T1000 (cell line): ENCODE data around the gene MAN2B2.

Source experiments
- DNase-seq: peaks from one replicate; lab custom pipeline; 2025; ENCODE audit warnings: mixed read lengths; lab: John Stamatoyannopoulos, UW

MAN2B2 gene

GRCh38 chr4:6546681-6547447, 28.1 kb upstream of the MAN2B2 start:
- DNase-seq: no peak

- DNase-seq: no peak
Measured at GRCh38 chr4:6548201-6548881, 26.6 kb upstream of the MAN2B2 start.

- DNase-seq: no peak
Measured at GRCh38 chr4:6548882-6549230, 26.1 kb upstream of the MAN2B2 start.

- DNase-seq: no peak
Measured at GRCh38 chr4:6549445-6549844, 25.5 kb upstream of the MAN2B2 start.

- DNase-seq: no peak
Measured at GRCh38 chr4:6549890-6550620, 24.9 kb upstream of the MAN2B2 start.

- no peak for DNase-seq
Measured at GRCh38 chr4:6550821-6551220, 24.2 kb upstream of the MAN2B2 start.

- DNase-seq: no peak
Measured at GRCh38 chr4:6551660-6552059, 23.3 kb upstream of the MAN2B2 start.

- no peak for DNase-seq
Measured at GRCh38 chr4:6555519-6555918, 19.5 kb upstream of the MAN2B2 start.

- no peak for DNase-seq
Measured at GRCh38 chr4:6556263-6556662, 18.7 kb upstream of the MAN2B2 start.

GRCh38 chr4:6557185-6557584, 17.8 kb upstream of the MAN2B2 start:
- no peak for DNase-seq

GRCh38 chr4:6557856-6558255, 17.1 kb upstream of the MAN2B2 start:
- no peak for DNase-seq

- DNase-seq: no peak
Measured at GRCh38 chr4:6560416-6561172, 14.4 kb upstream of the MAN2B2 start.

GRCh38 chr4:6561173-6561516, 13.8 kb upstream of the MAN2B2 start:
- DNase-seq: no peak

GRCh38 chr4:6561706-6562371, 13.2 kb upstream of the MAN2B2 start:
- DNase-seq: no peak

- no peak for DNase-seq
Measured at GRCh38 chr4:6562931-6563901, 11.8 kb upstream of the MAN2B2 start.

- no peak for DNase-seq
Measured at GRCh38 chr4:6563935-6564645, 10.9 kb upstream of the MAN2B2 start.

GRCh38 chr4:6565691-6566390, 9.1 kb upstream of the MAN2B2 start:
- DNase-seq: no peak

GRCh38 chr4:6566391-6567190, 8.4 kb upstream of the MAN2B2 start:
- DNase-seq: no peak

GRCh38 chr4:6567218-6567617, 7.8 kb upstream of the MAN2B2 start:
- DNase-seq: no peak
